ENCODE results near the gene NDRG3.
"Not testable (repeated sequence)": the region's sequence is repeated elsewhere in the genome, so short reads cannot be mapped to it uniquely, and the experiment has no call there.

Gene NDRG3

GRCh38 chr20:36758276-36758675, 12.4 kb upstream of the NDRG3 start:
- DNase-seq, result no peak

DNA sequence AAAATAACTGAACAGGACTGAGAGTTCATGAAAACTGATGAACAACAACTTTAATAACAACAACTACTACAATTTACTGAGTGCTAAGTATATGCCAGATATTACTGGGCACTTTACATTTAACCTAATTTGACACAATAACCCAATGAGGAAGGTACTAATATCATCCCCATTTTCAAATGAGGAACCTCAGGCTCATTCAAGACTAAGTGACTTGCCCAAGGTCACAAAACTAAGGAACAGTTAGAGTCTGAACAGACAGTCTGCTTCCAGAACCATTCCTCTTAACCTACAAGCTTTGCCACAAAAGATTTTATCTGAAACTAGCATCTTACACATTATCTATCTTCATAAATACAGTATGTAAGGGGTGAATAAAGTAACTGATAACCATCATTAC, 10.6 kb upstream of the NDRG3 start:
- no peak for DNase-seq

GRCh38 chr20:36754656-36755222, 8.8 kb upstream of the NDRG3 start:
- DNase-seq, result peak; percentile 33

- no peak for DNase-seq
These were observed 6.7 kb upstream of the NDRG3 start for GRCh38 chr20:36752582-36752981.

- DNase-seq, result no peak
These were observed 510 bp downstream of the NDRG3 start for GRCh38 chr20:36745234-36745926.

- DNase-seq, result peak; percentile 6
These were observed 1.1 kb downstream of the NDRG3 start for GRCh38 chr20:36744764-36745191.

GRCh38 chr20:36744243-36744642, 1.6 kb downstream of the NDRG3 start:
- no peak for DNase-seq

DNA sequence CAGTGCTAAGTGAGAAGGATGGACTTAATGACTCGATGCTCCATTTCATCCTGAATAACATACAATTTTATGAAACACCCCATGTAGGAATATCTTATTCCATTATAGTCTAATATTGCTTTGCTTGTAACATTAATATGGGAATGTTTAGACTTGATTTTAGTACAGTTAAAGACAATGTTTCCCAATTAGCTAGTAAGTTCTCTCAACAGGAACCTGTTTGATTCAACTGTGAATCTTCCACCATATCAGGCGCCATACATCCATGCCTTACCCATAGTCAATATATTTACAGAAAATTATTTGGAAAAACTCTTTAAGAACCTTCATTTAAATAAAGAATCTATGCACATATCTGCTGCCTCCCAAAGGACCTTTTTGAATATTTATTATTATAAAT, 3.3 kb downstream of the NDRG3 start:
- no peak for DNase-seq

GRCh38 chr20:36741072-36741471, 4.8 kb downstream of the NDRG3 start:
- no peak for DNase-seq

GRCh38 chr20:36737183-36737499, 8.7 kb downstream of the NDRG3 start:
- no peak for DNase-seq

GRCh38 chr20:36736451-36737182, 9.3 kb downstream of the NDRG3 start:
- no peak for DNase-seq

GRCh38 chr20:36732456-36732855, 13.4 kb downstream of the NDRG3 start:
- DNase-seq, result no peak

DNA sequence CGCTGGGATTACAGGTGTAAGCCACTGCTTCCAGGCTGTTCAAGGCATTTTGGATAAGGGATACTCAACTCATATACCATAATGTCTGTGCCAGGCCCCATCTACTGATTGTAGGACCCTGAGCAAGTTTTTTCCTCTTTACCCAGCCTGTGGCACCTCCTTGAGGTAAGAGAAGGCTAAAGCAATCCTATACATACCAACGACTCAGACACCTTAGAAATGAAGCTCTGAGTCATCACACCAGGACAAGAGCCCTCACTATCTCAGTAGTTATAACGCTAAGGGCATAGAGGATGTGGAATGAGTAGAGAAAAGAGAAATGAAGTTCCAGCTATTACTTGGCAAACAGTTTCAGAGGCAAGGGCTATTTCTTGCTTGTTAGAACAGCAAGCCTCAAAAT, 16.9 kb downstream of the NDRG3 start:
- no peak for DNase-seq

DNA sequence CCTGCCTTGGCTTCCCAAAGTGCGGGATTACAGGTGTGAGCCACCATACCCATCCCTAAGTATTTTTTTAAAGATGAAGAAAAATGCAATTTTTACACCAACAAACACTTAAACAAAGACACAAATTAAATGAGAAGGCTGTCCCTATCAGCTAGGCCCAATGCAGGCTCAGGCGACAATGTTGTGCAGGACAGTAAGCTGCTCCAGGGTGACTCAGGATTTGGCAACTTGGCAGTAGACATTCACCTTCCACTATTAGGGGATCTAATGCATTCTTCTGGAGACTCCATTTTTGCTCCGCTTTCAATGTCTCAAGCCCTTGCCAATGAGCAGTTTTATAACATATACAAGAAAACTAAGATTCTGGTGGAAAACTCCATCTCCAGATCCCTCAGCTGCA, 19.7 kb downstream of the NDRG3 start:
- no peak for DNase-seq

GRCh38 chr20:36720510-36720909, 25.4 kb downstream of the NDRG3 start:
- no peak for DNase-seq

GRCh38 chr20:36717657-36718056, 28.2 kb downstream of the NDRG3 start:
- no peak for DNase-seq

- DNase-seq, result no peak
These were observed 28.9 kb downstream of the NDRG3 start for GRCh38 chr20:36717021-36717420.

DNA sequence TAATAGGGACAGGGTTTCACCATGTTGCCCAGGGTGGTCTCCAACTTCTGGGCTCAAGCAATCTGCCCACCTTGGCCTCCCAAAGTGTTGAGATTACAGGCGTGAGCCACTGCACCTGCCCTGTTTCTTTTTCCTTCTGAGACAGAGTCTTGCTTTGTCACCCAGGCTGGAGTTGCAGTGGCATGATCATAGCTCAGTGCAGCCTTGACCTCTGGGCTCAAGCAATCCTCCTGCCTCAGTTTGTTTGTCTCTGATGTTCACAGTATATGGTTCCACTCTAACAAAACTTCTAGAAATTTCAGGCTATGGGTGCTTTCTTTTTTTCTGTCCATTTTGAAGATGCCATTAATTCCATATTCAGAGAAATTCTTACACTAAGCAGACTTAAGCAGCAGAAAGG, 33.1 kb downstream of the NDRG3 start:
- no peak for DNase-seq

DNA sequence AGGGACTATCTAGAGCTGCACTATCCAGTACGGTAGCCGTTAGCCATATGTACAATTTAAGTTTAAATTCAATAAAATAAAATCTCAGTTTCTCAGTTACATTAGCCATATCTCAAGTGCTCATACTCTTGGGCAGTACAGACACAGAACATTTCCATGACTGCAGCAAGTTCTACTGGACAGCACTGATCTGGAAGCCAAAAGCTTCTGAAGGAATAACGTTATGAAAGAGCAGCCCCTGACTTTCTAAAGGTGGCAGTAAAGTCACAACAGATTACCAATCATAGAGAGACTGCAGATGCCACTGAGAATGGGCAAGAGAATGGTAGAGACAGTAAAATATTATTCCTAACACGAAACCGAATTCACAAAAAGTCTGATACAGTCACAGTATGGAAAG, 36.8 kb downstream of the NDRG3 start:
- no peak for DNase-seq

DNA sequence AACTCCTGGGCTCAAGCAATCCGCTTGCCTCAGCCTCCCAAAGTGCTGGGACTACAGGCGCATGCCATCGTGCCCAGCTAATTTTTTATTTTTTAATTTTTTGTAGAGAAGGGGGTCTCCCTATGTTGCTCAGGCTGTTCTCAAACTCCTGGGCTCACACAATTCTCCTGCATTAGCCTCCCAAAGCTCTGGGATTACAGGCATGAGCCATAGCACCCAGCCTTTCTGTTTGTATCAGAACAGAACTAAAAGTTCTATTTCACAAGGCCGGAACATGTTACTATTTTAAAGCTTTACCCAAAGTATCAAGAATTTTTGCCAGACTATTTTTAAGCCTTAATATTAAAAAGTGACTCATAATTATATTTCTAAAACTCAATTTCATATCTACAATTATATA, 42.4 kb downstream of the NDRG3 start:
- DNase-seq, result no peak

- DNase-seq, result no peak
These were observed 45.5 kb downstream of the NDRG3 start for GRCh38 chr20:36700438-36700837.

GRCh38 chr20:36695467-36695866, 50.4 kb downstream of the NDRG3 start:
- not testable (repeated sequence) for DNase-seq

GRCh38 chr20:36688630-36689029, 57.3 kb downstream of the NDRG3 start:
- DNase-seq, result no peak

DNA sequence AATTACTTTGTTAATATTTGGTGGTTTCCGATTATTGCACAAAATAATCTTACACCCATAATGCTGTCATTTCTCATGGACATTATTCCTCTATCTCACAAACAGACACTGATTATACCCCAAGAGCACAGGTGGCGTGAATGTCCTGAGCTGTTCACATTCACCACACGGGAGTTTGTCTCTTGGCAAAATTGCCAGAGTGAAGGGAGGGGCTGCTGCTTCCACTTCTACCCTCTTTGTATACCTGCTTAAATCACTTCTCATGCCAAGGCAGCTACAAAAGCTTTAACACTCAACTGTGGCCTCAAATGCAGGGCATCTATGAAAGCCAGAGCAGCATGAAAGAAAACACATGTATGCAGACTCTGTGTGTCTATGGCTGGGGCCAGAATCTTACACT, 58.0 kb downstream of the NDRG3 start:
- no peak for DNase-seq

DNA sequence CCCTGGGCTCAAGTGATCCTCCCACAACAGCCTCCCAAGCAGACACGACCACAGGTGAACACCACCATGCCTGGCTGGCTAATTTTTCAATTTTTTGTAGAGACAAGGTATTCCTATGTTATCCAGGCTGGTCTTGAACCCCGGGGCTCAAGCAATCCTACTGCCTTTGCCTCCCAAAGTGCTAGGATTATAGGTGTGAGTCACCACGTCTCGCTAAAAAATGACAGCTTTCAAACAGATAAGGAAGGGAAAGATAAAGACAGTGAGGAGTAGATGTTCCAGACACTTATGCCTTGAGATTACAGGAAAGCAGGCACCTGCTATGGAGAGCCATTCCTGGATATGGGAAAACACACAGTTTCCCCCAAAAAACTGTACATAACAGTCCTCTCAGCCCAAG, 58.9 kb downstream of the NDRG3 start:
- DNase-seq, result no peak
